ENCODE results near the gene ELMO2. TPM values are rescaled to one million over a fixed set of nuclear protein-coding genes. Genes with fewer than 3 reads are reported as not detected.

The ELMO2 gene
- total and polyA plus RNA-seq, 9 of the 15 experiments (the other 6 are each of a cell fraction or from before 2014, with no cell fraction given) = 7.5 to 21.5 (median 15.9) TPM

DNA sequence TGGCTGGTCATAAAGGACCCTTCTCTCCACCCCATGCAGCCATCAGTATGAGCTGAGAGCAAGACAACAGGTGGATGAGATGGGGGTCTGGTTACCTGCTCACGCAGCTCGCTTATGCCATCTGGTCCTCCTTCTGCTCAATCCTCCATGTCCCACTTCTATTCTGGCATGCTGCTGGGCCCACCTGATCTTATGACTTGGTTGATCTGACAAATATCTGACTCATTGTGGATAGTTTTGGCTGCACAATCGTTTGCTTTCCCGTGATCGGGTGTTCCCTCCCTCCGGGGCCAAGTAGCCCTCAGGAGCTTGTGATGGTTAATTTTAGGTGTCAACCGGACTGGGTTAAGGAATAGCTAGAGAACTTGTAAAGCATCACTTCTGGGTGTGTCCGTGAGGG is 26.6 kb upstream of the ELMO2 start:
- H3K4me2 ChIP-seq (ENCODE audit: insufficient read depth, low read length) = no peak overlapping the region
- H2AFZ ChIP-seq (ENCODE audit: low read depth, low read length) = no peak overlapping the region
- H3K79me2 ChIP-seq (ENCODE audit: control insufficient read depth, insufficient read depth, low read length) = no peaks in the 10 kb centered on the region
- ATAC-seq (no peak), FAIRE-seq (no peak), DNase-seq (ENCODE audit: extremely low read depth in 1 of 4, low spot score in 3 of 4) (no peak)
- WGBS (ENCODE audit: insufficient coverage, low coverage, missing lambda C conversion rate) = 2% methylated on average over 6 of the region's 8 CpGs
- BruUV-seq (replicated peaks) = no TSS peak
- no peak overlapping the region for H3K4me3 ChIP-seq
- POLR2A ChIA-PET = interaction anchor here (0.6 kb wide), 1 partner anchor 130 kb away, joined by 3 read pairs; no protein-coding TSS in a partner anchor
- CTCF ChIA-PET (ENCODE audit: low intra/inter-chr PET ratio) = no interaction called here
- H4K20me1 ChIP-seq (replicated peaks; ENCODE audit: control insufficient read depth, insufficient read depth, low read length) = no peaks in the 10 kb centered on the region
- intact Hi-C loops (cut with micrococcal nuclease) = no loop called here
- H3K27ac ChIP-seq (ENCODE audit: extremely low read depth, low read depth, low read length) = no peak overlapping the region
- H3K9ac ChIP-seq (ENCODE audit: insufficient read depth in 1 of 2, low read depth in 2 of 2, low read length in 2 of 2) = no peak overlapping the region
- no peaks in the 10 kb centered on the region for H3K9me1 ChIP-seq (ENCODE audit: control insufficient read depth, insufficient read depth, low read length)
- TF ChIP-seq HDAC6 (IDR thresholded peaks at IDR 0.05; ENCODE audit: low read depth, low read length) = no peak
- TF ChIP-seq ZNF239 (CRISPR knock-in tag; IDR thresholded peaks at IDR 0.05) = no peak
- no peak for TF ChIP-seq TGIF2 (CRISPR knock-in tag; IDR thresholded peaks at IDR 0.05)
- TF ChIP-seq ADNP (tag; IDR thresholded peaks at IDR 0.05) = no peak
- TF ChIP-seq FOXM1 (IDR thresholded peaks at IDR 0.05; ENCODE audit: low read depth) = no peak
- no peak for TF ChIP-seq FOXM1 (CRISPR knock-in tag; IDR thresholded peaks at IDR 0.05; ENCODE audit: low read depth)
- TF ChIP-seq, protein P1, sequence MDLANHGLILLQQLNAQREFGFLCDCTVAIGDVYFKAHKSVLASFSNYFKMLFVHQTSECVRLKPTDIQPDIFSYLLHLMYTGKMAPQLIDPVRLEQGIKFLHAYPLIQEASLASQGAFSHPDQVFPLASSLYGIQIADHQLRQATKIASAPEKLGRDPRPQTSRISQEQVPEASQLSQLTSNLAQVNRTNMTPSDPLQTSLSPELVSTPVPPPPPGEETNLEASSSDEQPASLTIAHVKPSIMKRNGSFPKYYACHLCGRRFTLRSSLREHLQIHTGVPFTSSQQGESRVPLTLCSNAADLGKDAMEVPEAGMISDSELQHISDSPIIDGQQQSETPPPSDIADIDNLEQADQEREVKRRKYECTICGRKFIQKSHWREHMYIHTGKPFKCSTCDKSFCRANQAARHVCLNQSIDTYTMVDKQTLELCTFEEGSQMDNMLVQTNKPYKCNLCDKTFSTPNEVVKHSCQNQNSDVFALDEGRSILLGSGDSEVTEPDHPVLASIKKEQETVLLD (IDR thresholded peaks at IDR 0.05) = no peak
- TF ChIP-seq, protein P2, sequence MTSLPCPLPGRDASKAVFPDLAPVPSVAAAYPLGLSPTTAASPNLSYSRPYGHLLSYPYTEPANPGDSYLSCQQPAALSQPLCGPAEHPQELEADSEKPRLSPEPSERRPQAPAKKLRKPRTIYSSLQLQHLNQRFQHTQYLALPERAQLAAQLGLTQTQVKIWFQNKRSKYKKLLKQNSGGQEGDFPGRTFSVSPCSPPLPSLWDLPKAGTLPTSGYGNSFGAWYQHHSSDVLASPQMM (CRISPR knock-in tag; IDR thresholded peaks at IDR 0.05) = no peak
- H3K9me3 ChIP-seq (replicated peaks; ENCODE audit: control insufficient read depth, insufficient read depth, low read depth, low read length) = no peaks in the 10 kb centered on the region
- no peaks in the 10 kb centered on the region for H3K4me1 ChIP-seq (replicated peaks in 1 of 2; ENCODE audit: control insufficient read depth in 2 of 2, insufficient read depth in 2 of 2, low read length in 2 of 2)
- peaks cover 2 to 23% of the 10 kb centered on the region in 2 experiments; a peak in 3 of 5 replicates for H3K27me3 ChIP-seq (ENCODE audit: control insufficient read depth in 2 of 2, insufficient read depth in 2 of 2, low read length in 2 of 2)
- in situ Hi-C loops (cut with MboI) = no loop called here
- H3K36me3 ChIP-seq (ENCODE audit: control insufficient read depth, insufficient read depth, low read length) = no peaks in the 10 kb centered on the region
